Effector memory CD8-positive, alpha-beta T cell (primary cell): ENCODE results near the gene POLD1.

Source experiments
- ATAC-seq: fragments of 150-1000 bp; cut with Tn5 transposase; replicated peaks from 2 replicates; pipeline ENCODE4 v1.10.0; 2021; ENCODE audit warnings: mild to moderate bottlenecking, moderate library complexity
- DNase-seq, 3 experiments: peaks; one replicate each; pipeline ENCODE4 v3.0.0; 2021
- H3K27ac Mint-ChIP-seq, 2 donors: one replicate each; pipeline ENCODE4 v1.8.0; 2022; ENCODE audit warnings: mild to moderate bottlenecking in 2 of 2, mixed read lengths in 2 of 2, moderate library complexity in 2 of 2
- H3K27me3 Mint-ChIP-seq, 2 donors: one replicate each; pipeline ENCODE4 v1.8.0; 2022; ENCODE audit warnings: mixed read lengths in 2 of 2
- H3K36me3 Mint-ChIP-seq: one replicate; pipeline ENCODE4 v1.8.0; 2022; ENCODE audit warnings: mild to moderate bottlenecking, moderate library complexity, mixed read lengths; ENCODE audit not compliant: insufficient read depth
- H3K4me1 Mint-ChIP-seq, 2 donors: one replicate each; pipeline ENCODE4 v1.8.0; 2022; ENCODE audit warnings: low read depth in 2 of 2, mixed read lengths in 2 of 2
- H3K4me3 Mint-ChIP-seq, 2 donors: one replicate each; pipeline ENCODE4 v1.8.0; 2022; ENCODE audit warnings: mild to moderate bottlenecking in 2 of 2, mixed read lengths in 2 of 2, moderate library complexity in 2 of 2
- H3K9me3 Mint-ChIP-seq, 2 donors: one replicate each; pipeline ENCODE4 v1.8.0; 2022; ENCODE audit warnings: mixed read lengths in 2 of 2

POLD1 gene

DNA sequence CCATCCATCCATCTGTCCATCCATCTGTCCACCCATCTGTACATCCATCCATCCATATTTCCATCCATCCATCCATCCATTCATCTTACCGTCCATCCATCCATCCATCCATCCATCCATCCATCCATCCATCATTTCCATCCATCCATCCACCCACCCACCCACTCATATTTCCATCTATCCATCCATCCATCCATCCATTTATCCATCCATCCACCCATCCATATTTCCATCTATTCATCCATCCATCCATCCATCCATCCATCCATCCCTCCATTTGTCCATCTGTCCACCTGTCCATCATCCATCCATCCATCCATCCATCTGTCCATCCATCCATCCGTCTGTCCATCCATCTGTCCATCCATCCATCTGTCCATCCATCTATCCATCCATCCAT lies 71.8 kb downstream of the POLD1 start:
- H3K4me1 Mint-ChIP-seq, result no peaks in the 10 kb centered on the region
- no peak overlapping the region for H3K27ac Mint-ChIP-seq

DNA sequence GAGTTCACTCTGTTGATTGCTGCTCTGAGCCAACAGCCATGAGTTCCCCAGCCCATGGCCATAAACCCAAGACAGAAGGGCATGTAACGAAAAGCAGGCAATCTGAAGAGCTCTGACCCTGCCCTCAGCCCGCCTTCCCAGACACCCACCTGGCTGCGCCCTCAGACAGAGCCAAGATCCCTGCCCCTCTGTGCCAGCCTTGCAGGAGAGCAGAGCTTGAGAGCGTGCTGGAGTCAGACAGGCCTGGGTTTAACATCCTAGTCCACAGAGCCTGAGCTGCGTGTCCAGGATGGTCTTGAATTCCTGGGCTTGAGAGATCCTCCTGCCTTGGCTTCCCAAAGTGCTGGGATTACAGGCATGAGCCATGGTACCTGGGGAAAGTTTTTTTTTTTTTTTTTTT lies 73.2 kb downstream of the POLD1 start:
- Mint-ChIP-seq H3K27ac (no peak overlapping the region), H3K27me3 (peaks cover 17 to 24% of the 10 kb centered on the region in 2 donors), H3K4me3 (no peak overlapping the region), H3K36me3 (no peaks in the 10 kb centered on the region), H3K9me3 (no peaks in the 10 kb centered on the region), H3K4me1 (peaks cover 0 to 2% of the 10 kb centered on the region in 2 donors)
- no peak for ATAC-seq
- no peak for DNase-seq

More for the DNA sequence above, 71.8 kb downstream of the POLD1 start:
- no peaks in the 10 kb centered on the region for H3K9me3 Mint-ChIP-seq
- no peak for DNase-seq
- H3K27me3 Mint-ChIP-seq, result peaks cover 17 to 28% of the 10 kb centered on the region in 2 donors
- no peak overlapping the region for H3K4me3 Mint-ChIP-seq
- no peak for ATAC-seq
- no peaks in the 10 kb centered on the region for H3K36me3 Mint-ChIP-seq

GRCh38 chr19:50458396-50459066 lies 74.4 kb downstream of the POLD1 start:
- DNase-seq (no peak), ATAC-seq (no peak)
- Mint-ChIP-seq H3K36me3 (no peaks in the 10 kb centered on the region), H3K4me1 (peaks cover 0 to 2% of the 10 kb centered on the region in 2 donors), H3K4me3 (no peak overlapping the region), H3K27me3 (peaks cover 23 to 24% of the 10 kb centered on the region in 2 donors), H3K9me3 (no peaks in the 10 kb centered on the region), H3K27ac (no peak overlapping the region)

DNA sequence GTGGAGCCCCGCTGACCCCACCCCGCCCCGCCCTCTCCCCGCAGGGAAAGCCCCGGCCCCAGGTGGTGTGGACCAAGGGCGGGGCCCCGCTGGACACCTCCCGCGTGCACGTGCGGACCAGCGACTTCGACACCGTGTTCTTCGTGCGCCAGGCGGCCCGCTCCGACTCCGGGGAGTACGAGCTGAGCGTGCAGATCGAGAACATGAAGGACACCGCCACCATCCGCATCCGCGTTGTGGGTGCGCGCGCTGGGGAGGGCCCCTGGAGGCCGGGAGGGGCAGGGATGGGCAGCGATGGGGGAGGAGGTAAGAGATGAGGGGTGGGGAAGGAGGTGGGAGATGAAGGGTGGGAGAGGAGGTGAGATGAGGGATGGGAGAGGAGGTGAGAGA lies 74.9 kb downstream of the POLD1 start:
- Mint-ChIP-seq H3K27ac (no peak overlapping the region), H3K4me3 (no peak overlapping the region), H3K9me3 (no peaks in the 10 kb centered on the region), H3K27me3 (peaks cover 23 to 26% of the 10 kb centered on the region in 2 donors), H3K4me1 (peaks cover 0 to 2% of the 10 kb centered on the region in 2 donors), H3K36me3 (no peaks in the 10 kb centered on the region)
- DNase-seq (no peak), ATAC-seq (no peak)

DNA sequence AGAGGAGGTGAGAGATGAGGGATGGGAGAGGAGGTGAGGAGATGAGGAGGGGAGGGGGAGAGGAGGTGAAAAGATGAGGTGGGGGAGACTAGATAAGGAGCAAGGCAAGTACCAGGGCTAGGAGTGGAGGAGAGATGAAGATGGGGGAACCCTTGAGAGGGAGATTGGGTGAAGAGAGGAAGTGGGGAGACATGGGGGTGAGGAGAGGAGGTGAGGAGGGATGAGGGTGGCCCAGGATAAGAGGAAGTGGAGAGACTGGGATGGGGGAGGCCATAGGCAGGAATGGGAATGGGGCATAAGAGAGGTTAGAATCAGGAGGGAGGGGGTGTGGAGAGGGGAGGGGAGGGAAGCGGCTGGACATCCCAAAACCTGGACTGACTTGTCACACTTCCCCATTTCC lies 75.5 kb downstream of the POLD1 start:
- Mint-ChIP-seq H3K27ac (no peak overlapping the region), H3K9me3 (no peaks in the 10 kb centered on the region), H3K4me1 (peaks cover 0 to 2% of the 10 kb centered on the region in 2 donors), H3K4me3 (no peak overlapping the region), H3K36me3 (no peaks in the 10 kb centered on the region), H3K27me3 (peaks cover 27 to 32% of the 10 kb centered on the region in 2 donors)
- no peak for ATAC-seq
- DNase-seq, result no peak

GRCh38 chr19:50460161-50460765 lies 76.1 kb downstream of the POLD1 start:
- ATAC-seq (peak; percentile 36), DNase-seq (no peak)
- H3K27me3 Mint-ChIP-seq, result peaks cover 34 to 38% of the 10 kb centered on the region in 2 donors
- no peak overlapping the region for H3K27ac Mint-ChIP-seq
- no peaks in the 10 kb centered on the region for H3K36me3 Mint-ChIP-seq
- no peak overlapping the region for H3K4me3 Mint-ChIP-seq
- H3K9me3 Mint-ChIP-seq, result no peaks in the 10 kb centered on the region
- H3K4me1 Mint-ChIP-seq, result peaks cover 0 to 2% of the 10 kb centered on the region in 2 donors

GRCh38 chr19:50461066-50461875 lies 77.1 kb downstream of the POLD1 start:
- DNase-seq (peak; percentile 37 to 55 (median 47)), ATAC-seq (peak; percentile 85)
- H3K36me3 Mint-ChIP-seq, result no peaks in the 10 kb centered on the region
- H3K4me3 Mint-ChIP-seq, result no peak overlapping the region
- no peaks in the 10 kb centered on the region for H3K9me3 Mint-ChIP-seq
- H3K4me1 Mint-ChIP-seq, result peaks cover 0 to 2% of the 10 kb centered on the region in 2 donors
- H3K27ac Mint-ChIP-seq, result no peak overlapping the region
- H3K27me3 Mint-ChIP-seq, result peaks cover 34 to 42% of the 10 kb centered on the region in 2 donors

DNA sequence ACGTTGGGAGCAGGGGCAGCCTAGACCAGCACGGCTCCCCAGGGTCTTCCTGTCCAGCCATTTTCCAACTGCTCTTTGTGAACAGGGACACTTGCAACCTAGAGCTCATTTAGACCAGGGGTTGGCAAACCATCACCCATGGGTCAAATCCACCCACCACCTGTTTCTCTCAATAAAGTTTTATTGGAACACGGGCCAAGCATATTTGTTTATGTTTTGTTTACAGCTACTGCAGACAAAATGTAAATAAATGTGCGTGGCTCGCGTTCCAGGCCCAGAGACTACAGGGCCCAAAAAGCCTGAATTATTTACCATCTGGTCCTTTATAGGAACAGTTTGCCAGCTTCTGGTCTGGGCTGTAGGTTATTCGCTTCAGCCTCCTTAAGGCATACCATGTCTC lies 78.8 kb downstream of the POLD1 start:
- Mint-ChIP-seq H3K27ac (no peak overlapping the region), H3K4me1 (peaks cover 0 to 2% of the 10 kb centered on the region in 2 donors), H3K9me3 (no peaks in the 10 kb centered on the region), H3K36me3 (no peaks in the 10 kb centered on the region), H3K4me3 (no peak overlapping the region), H3K27me3 (peaks cover 25 to 35% of the 10 kb centered on the region in 2 donors)
- no peak for ATAC-seq
- no peak for DNase-seq

DNA sequence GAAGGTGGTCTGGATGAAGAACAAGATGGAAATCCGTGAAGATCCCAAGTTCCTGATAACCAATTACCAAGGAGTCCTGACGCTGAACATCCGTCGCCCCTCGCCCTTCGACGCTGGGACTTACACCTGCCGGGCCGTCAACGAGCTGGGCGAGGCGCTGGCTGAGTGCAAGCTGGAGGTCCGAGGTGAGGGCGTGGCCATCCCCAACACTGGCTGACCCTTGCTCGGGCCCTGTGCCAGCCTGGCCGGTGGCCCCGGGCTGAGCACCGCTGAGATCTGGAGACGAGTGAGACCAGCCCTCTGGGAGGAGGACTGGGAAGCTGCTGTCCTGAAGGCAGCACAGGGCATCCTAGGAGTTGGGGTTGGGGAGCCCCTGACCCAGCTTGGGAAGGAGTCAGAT lies 80.2 kb downstream of the POLD1 start:
- no peak overlapping the region for H3K4me3 Mint-ChIP-seq
- peaks cover 0 to 2% of the 10 kb centered on the region in 2 donors for H3K4me1 Mint-ChIP-seq
- H3K27me3 Mint-ChIP-seq, result peaks cover 39 to 48% of the 10 kb centered on the region in 2 donors
- no peaks in the 10 kb centered on the region for H3K9me3 Mint-ChIP-seq
- no peaks in the 10 kb centered on the region for H3K36me3 Mint-ChIP-seq
- no peak overlapping the region for H3K27ac Mint-ChIP-seq
- ATAC-seq (no peak), DNase-seq (no peak)

DNA sequence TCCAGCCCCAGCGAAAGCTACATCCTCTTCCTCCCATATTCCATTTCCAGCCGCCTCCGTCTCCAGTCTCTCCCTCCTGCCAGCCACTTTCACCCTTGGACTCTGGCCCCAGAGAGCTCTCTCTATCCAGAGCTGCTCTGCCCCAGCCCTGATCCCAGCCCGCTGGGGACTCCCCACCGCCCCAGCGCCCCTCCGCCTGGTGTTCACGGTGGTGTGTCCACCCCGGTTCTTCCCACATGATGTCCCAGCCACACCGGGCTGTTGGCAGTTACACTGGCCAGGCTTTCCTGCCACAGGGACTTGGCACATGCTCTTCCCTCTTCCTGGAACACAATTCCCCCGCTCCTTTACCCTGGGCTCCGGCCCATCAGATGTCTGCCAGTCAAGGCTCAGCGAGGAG lies 80.9 kb downstream of the POLD1 start:
- H3K9me3 Mint-ChIP-seq, result no peaks in the 10 kb centered on the region
- H3K4me3 Mint-ChIP-seq, result no peak overlapping the region

DNA sequence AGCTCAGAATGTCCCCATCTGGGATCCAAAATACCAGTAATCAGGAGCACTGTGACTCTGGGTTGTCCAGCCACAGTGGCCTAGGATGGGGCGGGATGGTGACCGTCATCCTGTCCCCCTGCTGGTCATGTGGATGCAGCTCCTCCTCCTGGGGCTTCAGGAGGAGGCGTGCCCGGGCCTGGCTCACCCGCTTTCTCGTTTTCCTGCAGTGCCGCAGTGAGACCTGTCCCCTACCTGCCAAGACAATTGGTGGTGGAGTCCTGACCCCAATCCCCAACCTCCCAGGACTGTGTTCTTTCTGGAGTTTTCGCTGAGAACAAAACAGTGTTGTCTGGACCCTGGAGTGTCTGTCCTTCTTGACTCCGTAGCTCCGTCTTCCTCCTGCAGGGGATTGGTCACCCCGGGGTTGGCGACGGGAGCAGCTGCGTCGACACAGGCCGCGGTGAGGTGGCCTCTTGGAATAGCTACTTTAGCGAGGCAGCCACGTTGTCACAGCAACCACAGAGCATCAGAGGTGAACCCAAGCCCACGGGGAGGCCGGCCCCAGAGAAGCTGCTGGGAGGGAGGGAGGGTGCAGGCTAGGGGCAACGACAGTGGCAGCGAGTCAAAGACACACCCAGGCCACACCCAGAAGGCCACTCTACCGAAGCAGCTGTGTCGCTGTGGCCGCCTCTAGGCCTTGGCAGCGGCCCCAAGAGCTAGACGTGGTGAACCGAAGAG lies 82.0 kb downstream of the POLD1 start:
- H3K4me1 Mint-ChIP-seq, result peaks cover 0 to 2% of the 10 kb centered on the region in 2 donors
- DNase-seq (no peak), ATAC-seq (no peak)
- H3K4me3 Mint-ChIP-seq, result no peak overlapping the region
- no peaks in the 10 kb centered on the region for H3K9me3 Mint-ChIP-seq
- H3K36me3 Mint-ChIP-seq, result no peaks in the 10 kb centered on the region
- no peak overlapping the region for H3K27ac Mint-ChIP-seq
- peaks cover 35 to 41% of the 10 kb centered on the region in 2 donors for H3K27me3 Mint-ChIP-seq

More for the DNA sequence above, 80.9 kb downstream of the POLD1 start:
- no peak for ATAC-seq
- no peaks in the 10 kb centered on the region for H3K36me3 Mint-ChIP-seq
- peaks cover 0 to 2% of the 10 kb centered on the region in 2 donors for H3K4me1 Mint-ChIP-seq
- peaks cover 35 to 45% of the 10 kb centered on the region in 2 donors for H3K27me3 Mint-ChIP-seq
- no peak for DNase-seq
- no peak overlapping the region for H3K27ac Mint-ChIP-seq

DNA sequence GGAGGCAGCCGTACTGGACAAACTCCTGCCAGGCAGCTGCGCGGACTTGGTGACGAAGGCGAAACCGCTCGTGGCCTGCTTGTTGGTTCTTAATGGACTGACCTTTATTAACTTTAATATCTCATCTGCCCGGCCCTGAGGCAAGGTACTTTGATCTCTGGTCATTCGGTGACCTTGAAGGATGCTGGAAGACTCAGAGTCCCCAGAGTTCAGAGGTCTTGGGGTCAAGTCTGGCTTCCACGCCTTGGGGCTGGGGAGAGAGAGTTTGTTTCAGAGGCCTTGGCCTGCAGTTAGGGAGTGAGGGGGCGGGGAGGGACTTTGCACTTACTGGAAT lies 82.5 kb downstream of the POLD1 start:
- no peak overlapping the region for H3K4me3 Mint-ChIP-seq
- H3K27ac Mint-ChIP-seq, result no peak overlapping the region
- no peaks in the 10 kb centered on the region for H3K4me1 Mint-ChIP-seq
- H3K36me3 Mint-ChIP-seq, result no peaks in the 10 kb centered on the region
- H3K9me3 Mint-ChIP-seq, result no peaks in the 10 kb centered on the region
- no peak for ATAC-seq
- DNase-seq, result no peak
- H3K27me3 Mint-ChIP-seq, result peaks cover 35 to 41% of the 10 kb centered on the region in 2 donors

- H3K27me3 Mint-ChIP-seq, result peaks cover 35 to 41% of the 10 kb centered on the region in 2 donors
These were observed 83.4 kb downstream of the POLD1 start for GRCh38 chr19:50467566-50467965.

More at GRCh38 chr19:50467566-50467965, 83.4 kb downstream of the POLD1 start:
- Mint-ChIP-seq H3K27ac (no peak overlapping the region), H3K36me3 (no peaks in the 10 kb centered on the region), H3K4me3 (no peak overlapping the region), H3K9me3 (no peaks in the 10 kb centered on the region), H3K4me1 (no peaks in the 10 kb centered on the region)
- ATAC-seq (no peak), DNase-seq (no peak)
